Occipital lobe (tissue), 2 donors: Measurements from ENCODE around the gene SLC30A7. TPM values are rescaled to one million over a fixed set of nuclear protein-coding genes. Genes with fewer than 3 reads are reported as not detected.
"Not testable (repeated sequence)": the region's sequence is repeated elsewhere in the genome, so short reads cannot be mapped to it uniquely, and the experiment has no call there.

ENCODE experiments used
- DNase-seq: peaks from one replicate; lab custom pipeline; 2025; lab: John Stamatoyannopoulos, UW
- total RNA-seq: library from RNA; depleted of rRNA; stranded (reverse); fragments of >200 nt; gene quantifications from one replicate; pipeline ENCODE4 v1.2.3, GENCODE V29; 2014

The SLC30A7 gene
- total RNA-seq, 1 donor from 2014 or later = 42.1 TPM

DNA sequence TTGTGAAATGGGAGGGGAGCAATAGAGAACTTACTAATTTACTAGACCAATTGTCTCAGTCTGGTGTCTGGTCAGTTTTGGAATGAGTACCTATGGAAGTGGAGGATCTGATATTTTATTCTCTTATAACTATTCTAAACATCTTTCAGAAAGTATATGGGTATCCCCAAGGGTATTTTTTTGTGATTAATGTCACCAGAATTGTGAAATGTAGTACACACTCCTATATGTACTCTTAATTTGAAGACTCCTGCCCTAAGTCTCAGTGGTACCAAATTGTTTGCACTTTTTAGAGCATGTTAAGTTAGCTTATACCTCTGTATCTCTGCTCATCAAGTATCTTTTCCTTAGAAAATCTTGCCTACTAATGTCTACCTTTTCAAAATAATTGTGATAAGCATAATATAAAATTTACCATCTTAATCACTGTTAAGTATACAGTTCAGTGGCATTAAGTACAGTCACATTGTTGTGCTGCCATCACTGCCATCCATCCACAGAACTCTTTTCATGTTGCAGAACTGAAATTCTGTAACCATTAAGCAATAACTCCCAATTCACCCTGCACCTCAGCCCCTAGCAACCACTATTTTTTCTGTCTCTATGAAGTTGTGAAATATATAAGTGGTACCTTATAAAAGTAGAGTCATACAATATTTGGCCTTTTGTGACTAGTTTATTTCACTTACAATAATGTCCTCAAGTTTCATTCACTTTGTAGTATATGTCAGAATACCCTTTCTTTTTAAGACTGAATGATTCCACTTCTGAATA lies 40.5 kb downstream of the SLC30A7 start:
- DNase-seq = no peak

DNA sequence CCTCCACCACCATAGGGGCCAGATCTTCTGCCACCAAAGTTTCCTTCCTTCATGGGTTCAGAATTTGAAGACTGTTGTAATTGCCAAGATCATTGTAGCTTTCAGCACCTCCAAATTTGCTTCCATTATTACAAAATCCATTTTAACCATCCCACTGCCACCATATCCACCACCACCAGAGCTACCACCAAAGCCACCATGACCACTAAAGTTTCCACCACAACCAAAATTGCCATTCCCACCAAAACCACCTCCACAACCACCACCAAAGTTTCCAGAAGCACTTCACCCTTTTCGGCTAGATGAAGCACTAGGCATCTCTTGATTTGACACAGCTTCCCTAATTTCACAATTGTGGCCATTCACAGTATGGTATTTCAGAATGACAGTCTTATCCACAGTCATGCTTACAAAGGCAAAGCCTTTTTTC lies 45.2 kb downstream of the SLC30A7 start:
- no peak for DNase-seq

- DNase-seq = no peak
These were observed 45.8 kb downstream of the SLC30A7 start for GRCh38 chr1:100941580-100942216.

DNA sequence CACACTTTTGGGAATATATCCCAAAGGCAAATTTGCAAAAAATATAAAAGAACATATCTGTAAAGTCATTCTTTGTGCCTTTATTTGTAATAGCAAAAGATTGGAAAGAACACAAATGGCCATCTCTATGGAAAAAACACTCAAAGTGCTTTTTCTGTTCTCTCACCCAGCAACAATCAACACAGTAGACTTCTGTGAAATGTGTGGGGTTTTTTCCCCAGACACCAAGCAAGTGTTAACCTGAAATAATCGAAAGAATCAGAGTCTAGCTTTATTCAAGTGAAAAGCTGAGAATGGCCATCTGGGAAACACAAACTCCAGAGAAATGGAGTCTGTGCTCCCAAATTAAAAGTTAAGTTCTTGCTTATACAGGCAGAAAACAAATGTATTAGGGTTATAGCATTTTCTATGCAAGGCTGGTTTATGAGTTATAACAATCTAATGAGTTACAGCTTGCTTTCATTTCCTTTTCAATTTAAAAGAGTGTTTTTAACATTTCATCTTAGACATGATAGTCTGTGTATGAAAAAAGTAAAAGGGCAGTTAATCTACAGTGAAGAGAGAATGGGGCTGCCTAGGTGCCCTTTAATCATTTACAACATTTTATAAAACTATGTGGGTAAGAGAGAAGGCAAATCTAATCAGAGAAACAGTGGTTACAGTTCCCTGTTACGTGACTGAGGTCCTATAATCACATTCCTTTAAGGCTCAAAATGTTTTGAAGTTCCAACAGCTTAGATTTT lies 46.6 kb downstream of the SLC30A7 start:
- DNase-seq = no peak

GRCh38 chr1:100943533-100943932 lies 47.6 kb downstream of the SLC30A7 start:
- no peak for DNase-seq

GRCh38 chr1:100946064-100946463 lies 50.2 kb downstream of the SLC30A7 start:
- not testable (repeated sequence) for DNase-seq

GRCh38 chr1:100947816-100948215 lies 51.9 kb downstream of the SLC30A7 start:
- DNase-seq = not testable (repeated sequence)

GRCh38 chr1:100948721-100949405 lies 53.0 kb downstream of the SLC30A7 start:
- not testable (repeated sequence) for DNase-seq

GRCh38 chr1:100949515-100950158 lies 53.7 kb downstream of the SLC30A7 start:
- DNase-seq = not testable (repeated sequence)

DNA sequence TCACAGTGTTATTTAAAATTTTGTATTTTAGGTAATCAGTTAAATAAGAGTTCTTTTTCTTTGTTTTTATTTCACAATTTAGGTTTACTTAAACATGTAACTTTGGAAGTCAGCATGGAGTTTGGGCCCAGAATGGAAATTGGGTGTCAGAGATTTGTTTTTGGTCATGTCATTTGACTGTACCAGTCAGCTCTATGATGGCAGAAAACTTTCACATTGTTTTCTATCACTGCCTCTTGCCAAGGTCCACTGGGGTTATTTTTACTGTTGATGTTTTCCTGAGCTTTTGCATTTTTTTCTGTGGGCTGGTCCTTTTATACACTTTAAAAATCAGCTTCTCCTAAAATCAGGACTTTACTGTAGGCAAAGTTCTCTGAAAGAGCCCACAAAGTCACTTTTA lies 54.4 kb downstream of the SLC30A7 start:
- DNase-seq = no peak

GRCh38 chr1:100950781-100951180 lies 54.9 kb downstream of the SLC30A7 start:
- DNase-seq = no peak

DNA sequence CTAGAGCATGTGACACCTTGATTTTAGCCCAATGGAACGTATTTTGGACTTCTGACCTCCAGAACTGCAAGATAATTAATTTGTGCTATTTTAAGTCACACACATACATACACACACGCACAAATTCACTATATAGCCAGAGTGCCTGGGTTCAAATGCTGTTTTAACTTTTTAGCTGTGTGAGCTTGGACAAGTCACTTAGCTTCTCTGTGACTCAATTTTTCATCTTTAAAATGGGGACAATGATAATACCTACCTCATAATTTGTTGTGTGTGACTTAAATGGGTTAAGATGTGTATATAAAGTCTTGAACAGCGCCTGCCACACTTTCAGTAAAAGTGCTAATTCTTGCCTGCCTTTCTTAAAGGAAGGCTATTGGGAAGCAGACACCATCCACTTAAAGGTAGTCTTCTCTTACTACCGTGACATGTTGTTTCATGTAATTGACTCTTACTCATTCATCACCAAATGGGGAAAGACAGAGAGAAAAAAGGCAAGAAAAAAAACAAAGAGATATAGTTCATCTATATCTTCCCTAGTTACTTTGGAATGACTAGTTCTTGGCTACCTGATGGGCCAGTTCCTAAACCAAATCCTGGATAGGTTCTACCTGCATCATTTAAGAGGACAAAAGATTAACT lies 56.3 kb downstream of the SLC30A7 start:
- no peak for DNase-seq

GRCh38 chr1:100952970-100953369 lies 57.1 kb downstream of the SLC30A7 start:
- not testable (repeated sequence) for DNase-seq

- no peak for DNase-seq
These were observed 58.3 kb downstream of the SLC30A7 start for GRCh38 chr1:100953960-100954730.

DNA sequence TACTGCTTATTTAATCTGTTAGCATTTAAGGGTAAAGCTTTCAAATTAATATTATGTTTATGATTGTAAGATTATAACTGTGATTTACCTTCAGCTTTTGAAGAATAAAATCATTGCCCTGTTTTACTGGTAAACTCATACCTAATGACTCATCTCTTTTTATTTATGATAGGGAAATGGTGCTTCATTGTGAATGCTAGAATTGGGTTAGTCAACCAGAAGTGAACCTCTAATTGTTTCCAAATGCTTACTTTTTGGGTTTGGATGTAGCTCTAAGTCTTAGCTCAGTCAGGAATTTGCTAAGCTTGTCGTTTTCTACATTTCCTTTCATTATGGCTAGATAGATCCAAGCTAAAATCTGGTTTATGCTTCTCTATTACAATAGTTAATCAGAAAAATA lies 59.4 kb downstream of the SLC30A7 start:
- no peak for DNase-seq

- no peak for DNase-seq
These were observed 63.7 kb downstream of the SLC30A7 start for GRCh38 chr1:100959502-100960060.

GRCh38 chr1:100960098-100960497 lies 64.2 kb downstream of the SLC30A7 start:
- no peak for DNase-seq

DNA sequence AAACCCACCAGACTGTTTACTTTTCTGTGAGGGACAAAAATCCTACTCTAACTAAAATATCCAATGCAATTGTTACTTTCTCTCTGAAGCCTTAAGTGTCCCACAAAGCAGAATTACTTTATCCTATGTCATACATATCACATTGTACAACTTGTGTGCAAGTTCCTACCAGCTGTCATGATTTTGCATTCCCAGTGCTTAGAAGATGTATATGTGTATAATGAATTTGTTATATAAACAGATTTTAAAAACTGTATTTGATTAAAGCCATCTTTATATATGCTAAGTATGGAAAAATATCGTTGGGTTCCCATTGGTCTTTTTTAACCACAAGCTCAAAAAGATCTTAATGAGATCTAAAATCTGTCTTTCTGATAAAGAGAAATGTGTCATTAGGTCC lies 72.7 kb downstream of the SLC30A7 start:
- DNase-seq = no peak

- no peak for DNase-seq
These were observed 73.4 kb downstream of the SLC30A7 start for GRCh38 chr1:100969327-100969726.

DNA sequence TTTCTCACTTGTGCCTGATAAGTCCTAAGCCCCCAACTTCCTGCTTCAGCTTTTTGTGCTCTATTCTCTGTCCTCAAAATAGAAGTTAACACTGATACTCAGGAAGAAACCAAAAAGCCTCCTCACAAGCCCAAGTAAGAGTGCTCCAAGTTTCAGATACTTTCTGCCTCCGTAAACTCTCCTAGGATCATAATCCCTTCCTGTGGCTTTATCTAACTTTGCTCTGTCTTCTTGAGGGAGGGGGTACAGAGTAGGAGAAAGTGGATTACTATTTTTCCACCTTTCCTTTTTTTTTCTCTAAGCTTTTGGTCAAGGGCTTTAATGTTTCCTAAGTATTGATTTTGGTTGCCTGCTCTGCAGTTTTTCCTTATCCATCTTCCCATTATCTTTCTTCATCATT lies 75.1 kb downstream of the SLC30A7 start:
- no peak for DNase-seq
